Renal pelvis (tissue), 4 donors: ENCODE results near the gene HAS3. TPM values are rescaled to one million over a fixed set of nuclear protein-coding genes. Genes with fewer than 3 reads are reported as not detected.

ENCODE experiments used
- DNase-seq: peaks from one replicate; pipeline ENCODE4 v3.0.0-alpha.2; 2013
- polyA plus RNA-seq, 3 donors: library from polyadenylated mRNA; unstranded; fragments of 120-200 nt; gene quantifications; one replicate each; pipeline ENCODE4 v1.2.1, GENCODE V29; 2013; ENCODE audit not compliant: insufficient read length in 3 of 3

Gene HAS3
- polyA plus RNA-seq, 3 donors: 4.6 to 4.8 (median 4.6) TPM

- no peak for DNase-seq
Observed at GRCh38 chr16:69089091-69089910, 16.2 kb upstream of the HAS3 start.

GRCh38 chr16:69093974-69094373 lies 11.5 kb upstream of the HAS3 start:
- no peak for DNase-seq

GRCh38 chr16:69094501-69094900 lies 11.0 kb upstream of the HAS3 start:
- DNase-seq: no peak

GRCh38 chr16:69095193-69095592 lies 10.3 kb upstream of the HAS3 start:
- DNase-seq: no peak

GRCh38 chr16:69100071-69100691 lies 5.3 kb upstream of the HAS3 start:
- no peak for DNase-seq

GRCh38 chr16:69106491-69107315 lies 1.2 kb downstream of the HAS3 start:
- DNase-seq: no peak

- DNase-seq: no peak
Observed at GRCh38 chr16:69107316-69107962, 2.0 kb downstream of the HAS3 start.

GRCh38 chr16:69108064-69108904 lies 2.8 kb downstream of the HAS3 start:
- DNase-seq: no peak

GRCh38 chr16:69108905-69109252 lies 3.4 kb downstream of the HAS3 start:
- no peak for DNase-seq

- no peak for DNase-seq
Observed at GRCh38 chr16:69109486-69110270, 4.2 kb downstream of the HAS3 start.

GRCh38 chr16:69110406-69110805 lies 5.0 kb downstream of the HAS3 start:
- no peak for DNase-seq

- DNase-seq: no peak
Observed at GRCh38 chr16:69111216-69111875, 5.9 kb downstream of the HAS3 start.

- no peak for DNase-seq
Observed at GRCh38 chr16:69111876-69112230, 6.4 kb downstream of the HAS3 start.

- no peak for DNase-seq
Observed at GRCh38 chr16:69112285-69113129, 7.1 kb downstream of the HAS3 start.

- no peak for DNase-seq
Observed at GRCh38 chr16:69113216-69113615, 7.8 kb downstream of the HAS3 start.

- no peak for DNase-seq
Observed at GRCh38 chr16:69114346-69114975, 9.0 kb downstream of the HAS3 start.

- DNase-seq: no peak
Observed at GRCh38 chr16:69114976-69115355, 9.5 kb downstream of the HAS3 start.

- DNase-seq: no peak
Observed at GRCh38 chr16:69115361-69115760, 9.9 kb downstream of the HAS3 start.

- DNase-seq: no peak
Observed at GRCh38 chr16:69115837-69116236, 10.4 kb downstream of the HAS3 start.
